HepG2 (cell line): ENCODE measurements around the gene MAP3K2. TPM values are rescaled to one million over a fixed set of nuclear protein-coding genes. Genes with fewer than 3 reads are reported as not detected.

ENCODE experiments used
- ARHGAP35 ChIP-seq: sonication (generic); formaldehyde crosslinking; IDR thresholded peaks from 2 replicates; pipeline ENCODE4 v1.9.0; 2022; ENCODE audit warnings: mild to moderate bottlenecking, inconsistent platforms, moderate library complexity, missing genetic modification reagents, borderline replicate concordance
- ATRX ChIP-seq: sonication (generic); formaldehyde crosslinking; IDR thresholded peaks from 2 replicates; pipeline ENCODE4 v1.4.0; 2020; ENCODE audit warnings: missing genetic modification reagents, borderline replicate concordance
- MEIS2 ChIP-seq: sonication (generic); formaldehyde crosslinking; IDR thresholded peaks from 2 replicates; pipeline ENCODE4 v1.9.0; 2021; ENCODE audit warnings: mild to moderate bottlenecking, missing genetic modification reagents
- POLR2AphosphoS5 ChIP-seq: IDR thresholded peaks from 2 replicates; pipeline ENCODE4 v1.6.1; 2012; ENCODE audit warnings: low read depth, low read length
- SIX4 ChIP-seq: sonication (generic); formaldehyde crosslinking; IDR thresholded peaks from 2 replicates; pipeline ENCODE4 v1.4.0; 2020; ENCODE audit warnings: missing genetic modification reagents
- ZC3H4 ChIP-seq: sonication (generic); formaldehyde crosslinking; IDR thresholded peaks from 2 replicates; pipeline ENCODE4 v1.4.0; 2020; ENCODE audit warnings: missing genetic modification reagents, borderline replicate concordance
- ZFP62 ChIP-seq: sonication (generic); formaldehyde crosslinking; IDR thresholded peaks from 2 replicates; pipeline ENCODE4 v1.4.0; 2020; ENCODE audit warnings: missing genetic modification reagents
- ZNF264 ChIP-seq: sonication (generic); formaldehyde crosslinking; IDR thresholded peaks from 2 replicates; pipeline ENCODE4 v1.4.0; 2020; ENCODE audit warnings: missing genetic modification reagents
- ZNF282 ChIP-seq: fragments of 450-650 bp; IDR thresholded peaks from 2 replicates; pipeline ENCODE4 v1.6.1; 2018; ENCODE audit not compliant: partially characterized antibody
- ZNF501 ChIP-seq: sonication (generic); formaldehyde crosslinking; IDR thresholded peaks from 2 replicates; pipeline ENCODE4 v1.5.1; 2020; ENCODE audit warnings: mild to moderate bottlenecking, moderate library complexity, missing genetic modification reagents
- ZNF563 ChIP-seq: sonication (generic); formaldehyde crosslinking; IDR thresholded peaks from 2 replicates; pipeline ENCODE4 v1.8.0; 2022; ENCODE audit warnings: mild to moderate bottlenecking, moderate library complexity, missing genetic modification reagents
- ZNF7 ChIP-seq: IDR thresholded peaks from 2 replicates; pipeline ENCODE4 v1.6.1; 2016; ENCODE audit warnings: missing biosample characterization, missing genetic modification reagents
- ZNF720 ChIP-seq: sonication (generic); formaldehyde crosslinking; IDR thresholded peaks from 2 replicates; pipeline ENCODE4 v1.4.0; 2020; ENCODE audit warnings: missing genetic modification reagents
- ZNF724P ChIP-seq: sonication (generic); formaldehyde crosslinking; IDR thresholded peaks from 2 replicates; pipeline ENCODE4 v1.8.0; 2022; ENCODE audit warnings: missing genetic modification reagents, borderline replicate concordance
- polyA plus RNA-seq, 8 experiments: library from polyadenylated mRNA; depleted of rRNA in 3 of 8; stranded (reverse) in 7 of 8; unstranded in 1 of 8; fragments of >200 nt; fragmentation: Illumina TruSeq in 4 of 8; extraction: Trizol in 4 of 8; gene quantifications; 2 replicates each; pipeline versions ENCODE4 v1.2.1 to v1.2.3, GENCODE V29; 2011 to 2016; ENCODE audit warnings: low read depth in 4 of 8, missing spikeins in 1 of 8, mixed read lengths in 1 of 8; ENCODE audit not compliant: insufficient read depth in 1 of 8
- total RNA-seq, 5 experiments: library from RNA; depleted of rRNA; stranded (reverse); fragments of >200 nt; fragmentation: Illumina TruSeq; extraction: Trizol; gene quantifications; 2 replicates each; pipeline ENCODE4 v1.2.3, GENCODE V29; 2016; ENCODE audit warnings: low read depth in 1 of 5
- TF ChIP-seq, protein P1 (sequence below): sonication (generic); formaldehyde crosslinking; IDR thresholded peaks from 2 replicates; pipeline ENCODE4 v1.5.1; 2020; ENCODE audit warnings: mild to moderate bottlenecking, missing genetic modification reagents, moderate library complexity
- TF ChIP-seq, protein P2 (sequence below): sonication (generic); formaldehyde crosslinking; IDR thresholded peaks from 2 replicates; pipeline ENCODE4 v1.4.0; 2020; ENCODE audit warnings: low read depth, missing genetic modification reagents
- TF ChIP-seq, protein P3 (sequence below): sonication (generic); formaldehyde crosslinking; IDR thresholded peaks from 2 replicates; pipeline ENCODE4 v1.5.1; 2020; ENCODE audit warnings: mild to moderate bottlenecking, moderate library complexity, missing genetic modification reagents
- TF ChIP-seq, protein P4 (sequence below): sonication (generic); formaldehyde crosslinking; IDR thresholded peaks from 2 replicates; pipeline ENCODE4 v1.4.0; 2020; ENCODE audit warnings: mild to moderate bottlenecking, missing genetic modification reagents
- TF ChIP-seq, protein P5 (sequence below): IDR thresholded peaks from 2 replicates; pipeline ENCODE4 v1.6.1; 2016; ENCODE audit warnings: low read depth, control low read depth

MAP3K2 gene
- total and polyA plus RNA-seq, 2 of the 13 experiments (the other 11 are each of a cell fraction or from before 2014, with no cell fraction given) = 12.2 to 37.2 TPM

DNA sequence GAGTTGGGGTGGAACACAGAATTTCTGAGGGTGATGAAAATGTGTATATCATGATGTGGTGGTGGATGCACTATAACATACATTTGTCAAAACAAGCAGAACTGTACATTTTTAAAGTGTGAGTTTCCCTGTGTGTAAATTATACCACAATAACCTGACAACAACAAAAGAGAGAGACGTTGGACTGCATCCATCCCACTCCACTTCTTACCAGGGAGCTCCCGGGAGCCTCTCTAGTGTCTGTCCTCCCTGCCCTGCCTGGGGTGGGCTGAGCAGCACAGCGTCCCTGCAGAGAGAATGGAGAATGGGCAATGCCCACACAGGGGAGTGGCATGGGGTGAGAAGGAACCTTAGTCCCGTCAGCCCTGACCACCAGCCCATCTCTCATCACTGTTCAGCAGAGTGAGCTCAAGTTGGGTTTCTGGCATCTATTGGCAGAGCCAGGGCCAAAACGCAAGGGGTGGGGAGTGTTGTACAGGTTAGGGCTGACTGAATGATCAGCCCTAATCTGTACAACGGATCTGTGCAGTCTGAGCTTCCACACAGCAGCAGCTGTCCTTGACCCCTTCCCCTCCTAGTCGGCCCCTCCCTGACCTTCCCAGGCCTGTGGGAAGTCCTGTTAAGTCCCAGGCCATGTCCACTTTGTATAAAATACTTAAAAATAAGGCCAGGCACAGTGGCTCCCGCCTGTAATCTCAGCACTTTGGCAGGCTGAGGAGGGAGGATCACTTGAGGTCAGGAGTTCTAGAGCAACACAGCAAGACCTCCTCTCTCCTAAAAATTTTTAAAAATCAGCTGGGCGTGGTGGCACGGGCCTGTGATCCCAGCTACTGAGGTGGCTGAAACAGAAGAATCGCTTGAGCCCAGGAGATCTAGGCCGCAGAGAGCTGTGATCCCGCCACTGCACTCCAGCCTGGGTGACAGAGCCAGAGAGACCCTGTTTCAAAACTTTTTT lies 27.1 kb upstream of the MAP3K2 start (continued):
- TF ChIP-seq ATRX (no peak), ZNF563 (0 out of 2 replicates have a peak, but pooled peaks have one; percentile 15), POLR2AphosphoS5 (no peak), ZNF282 (no peak), ZNF501 (peak; percentile 16; the same call in 1 of the 2 replicates), ZC3H4 (no peak), ARHGAP35 (CRISPR knock-in tag) (0 out of 2 replicates have a peak, but pooled peaks have one; percentile 62), ZNF720 (CRISPR knock-in tag) (0 out of 2 replicates have a peak, but pooled peaks have one; percentile 71), SIX4 (no peak), ZNF7 (CRISPR knock-in tag) (no peak), MEIS2 (no peak), ZFP62 (no peak), ZNF264 (no peak), ZNF724P (no peak; the same call in 1 of the 2 replicates)
- TF ChIP-seq, protein P1, sequence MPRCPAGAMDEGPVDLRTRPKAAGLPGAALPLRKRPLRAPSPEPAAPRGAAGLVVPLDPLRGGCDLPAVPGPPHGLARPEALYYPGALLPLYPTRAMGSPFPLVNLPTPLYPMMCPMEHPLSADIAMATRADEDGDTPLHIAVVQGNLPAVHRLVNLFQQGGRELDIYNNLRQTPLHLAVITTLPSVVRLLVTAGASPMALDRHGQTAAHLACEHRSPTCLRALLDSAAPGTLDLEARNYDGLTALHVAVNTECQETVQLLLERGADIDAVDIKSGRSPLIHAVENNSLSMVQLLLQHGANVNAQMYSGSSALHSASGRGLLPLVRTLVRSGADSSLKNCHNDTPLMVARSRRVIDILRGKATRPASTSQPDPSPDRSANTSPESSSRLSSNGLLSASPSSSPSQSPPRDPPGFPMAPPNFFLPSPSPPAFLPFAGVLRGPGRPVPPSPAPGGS (CRISPR knock-in tag) = no peak
- TF ChIP-seq, protein P2, sequence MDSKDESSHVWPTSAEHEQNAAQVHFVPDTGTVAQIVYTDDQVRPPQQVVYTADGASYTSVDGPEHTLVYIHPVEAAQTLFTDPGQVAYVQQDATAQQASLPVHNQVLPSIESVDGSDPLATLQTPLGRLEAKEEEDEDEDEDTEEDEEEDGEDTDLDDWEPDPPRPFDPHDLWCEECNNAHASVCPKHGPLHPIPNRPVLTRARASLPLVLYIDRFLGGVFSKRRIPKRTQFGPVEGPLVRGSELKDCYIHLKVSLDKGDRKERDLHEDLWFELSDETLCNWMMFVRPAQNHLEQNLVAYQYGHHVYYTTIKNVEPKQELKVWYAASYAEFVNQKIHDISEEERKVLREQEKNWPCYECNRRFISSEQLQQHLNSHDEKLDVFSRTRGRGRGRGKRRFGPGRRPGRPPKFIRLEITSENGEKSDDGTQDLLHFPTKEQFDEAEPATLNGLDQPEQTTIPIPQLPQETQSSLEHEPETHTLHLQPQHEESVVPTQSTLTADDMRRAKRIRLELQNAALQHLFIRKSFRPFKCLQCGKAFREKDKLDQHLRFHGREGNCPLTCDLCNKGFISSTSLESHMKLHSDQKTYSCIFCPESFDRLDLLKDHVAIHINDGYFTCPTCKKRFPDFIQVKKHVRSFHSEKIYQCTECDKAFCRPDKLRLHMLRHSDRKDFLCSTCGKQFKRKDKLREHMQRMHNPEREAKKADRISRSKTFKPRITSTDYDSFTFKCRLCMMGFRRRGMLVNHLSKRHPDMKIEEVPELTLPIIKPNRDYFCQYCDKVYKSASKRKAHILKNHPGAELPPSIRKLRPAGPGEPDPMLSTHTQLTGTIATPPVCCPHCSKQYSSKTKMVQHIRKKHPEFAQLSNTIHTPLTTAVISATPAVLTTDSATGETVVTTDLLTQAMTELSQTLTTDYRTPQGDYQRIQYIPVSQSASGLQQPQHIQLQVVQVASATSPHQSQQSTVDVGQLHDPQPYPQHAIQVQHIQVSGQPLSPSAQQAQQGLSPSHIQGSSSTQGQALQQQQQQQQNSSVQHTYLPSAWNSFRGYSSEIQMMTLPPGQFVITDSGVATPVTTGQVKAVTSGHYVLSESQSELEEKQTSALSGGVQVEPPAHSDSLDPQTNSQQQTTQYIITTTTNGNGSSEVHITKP (CRISPR knock-in tag) = no peak; the same call in 1 of the 2 replicates
- TF ChIP-seq, protein P3, sequence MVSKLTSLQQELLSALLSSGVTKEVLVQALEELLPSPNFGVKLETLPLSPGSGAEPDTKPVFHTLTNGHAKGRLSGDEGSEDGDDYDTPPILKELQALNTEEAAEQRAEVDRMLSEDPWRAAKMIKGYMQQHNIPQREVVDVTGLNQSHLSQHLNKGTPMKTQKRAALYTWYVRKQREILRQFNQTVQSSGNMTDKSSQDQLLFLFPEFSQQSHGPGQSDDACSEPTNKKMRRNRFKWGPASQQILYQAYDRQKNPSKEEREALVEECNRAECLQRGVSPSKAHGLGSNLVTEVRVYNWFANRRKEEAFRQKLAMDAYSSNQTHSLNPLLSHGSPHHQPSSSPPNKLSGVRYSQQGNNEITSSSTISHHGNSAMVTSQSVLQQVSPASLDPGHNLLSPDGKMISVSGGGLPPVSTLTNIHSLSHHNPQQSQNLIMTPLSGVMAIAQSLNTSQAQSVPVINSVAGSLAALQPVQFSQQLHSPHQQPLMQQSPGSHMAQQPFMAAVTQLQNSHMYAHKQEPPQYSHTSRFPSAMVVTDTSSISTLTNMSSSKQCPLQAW (CRISPR knock-in tag) = peak; percentile 50; the same call in 1 of the 2 replicates
- TF ChIP-seq, protein P4, sequence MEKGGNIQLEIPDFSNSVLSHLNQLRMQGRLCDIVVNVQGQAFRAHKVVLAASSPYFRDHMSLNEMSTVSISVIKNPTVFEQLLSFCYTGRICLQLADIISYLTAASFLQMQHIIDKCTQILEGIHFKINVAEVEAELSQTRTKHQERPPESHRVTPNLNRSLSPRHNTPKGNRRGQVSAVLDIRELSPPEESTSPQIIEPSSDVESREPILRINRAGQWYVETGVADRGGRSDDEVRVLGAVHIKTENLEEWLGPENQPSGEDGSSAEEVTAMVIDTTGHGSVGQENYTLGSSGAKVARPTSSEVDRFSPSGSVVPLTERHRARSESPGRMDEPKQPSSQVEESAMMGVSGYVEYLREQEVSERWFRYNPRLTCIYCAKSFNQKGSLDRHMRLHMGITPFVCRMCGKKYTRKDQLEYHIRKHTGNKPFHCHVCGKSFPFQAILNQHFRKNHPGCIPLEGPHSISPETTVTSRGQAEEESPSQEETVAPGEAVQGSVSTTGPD (CRISPR knock-in tag) = peak; percentile 55; the same call in 1 of the 2 replicates
- TF ChIP-seq, protein P5, sequence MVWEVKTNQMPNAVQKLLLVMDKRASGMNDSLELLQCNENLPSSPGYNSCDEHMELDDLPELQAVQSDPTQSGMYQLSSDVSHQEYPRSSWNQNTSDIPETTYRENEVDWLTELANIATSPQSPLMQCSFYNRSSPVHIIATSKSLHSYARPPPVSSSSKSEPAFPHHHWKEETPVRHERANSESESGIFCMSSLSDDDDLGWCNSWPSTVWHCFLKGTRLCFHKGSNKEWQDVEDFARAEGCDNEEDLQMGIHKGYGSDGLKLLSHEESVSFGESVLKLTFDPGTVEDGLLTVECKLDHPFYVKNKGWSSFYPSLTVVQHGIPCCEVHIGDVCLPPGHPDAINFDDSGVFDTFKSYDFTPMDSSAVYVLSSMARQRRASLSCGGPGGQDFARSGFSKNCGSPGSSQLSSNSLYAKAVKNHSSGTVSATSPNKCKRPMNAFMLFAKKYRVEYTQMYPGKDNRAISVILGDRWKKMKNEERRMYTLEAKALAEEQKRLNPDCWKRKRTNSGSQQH = no peak
